Measurements from ENCODE around the gene NARS2.
"Not testable (repeated sequence)": the region's sequence is repeated elsewhere in the genome, so short reads cannot be mapped to it uniquely, and the experiment has no call there.

NARS2 gene

DNA sequence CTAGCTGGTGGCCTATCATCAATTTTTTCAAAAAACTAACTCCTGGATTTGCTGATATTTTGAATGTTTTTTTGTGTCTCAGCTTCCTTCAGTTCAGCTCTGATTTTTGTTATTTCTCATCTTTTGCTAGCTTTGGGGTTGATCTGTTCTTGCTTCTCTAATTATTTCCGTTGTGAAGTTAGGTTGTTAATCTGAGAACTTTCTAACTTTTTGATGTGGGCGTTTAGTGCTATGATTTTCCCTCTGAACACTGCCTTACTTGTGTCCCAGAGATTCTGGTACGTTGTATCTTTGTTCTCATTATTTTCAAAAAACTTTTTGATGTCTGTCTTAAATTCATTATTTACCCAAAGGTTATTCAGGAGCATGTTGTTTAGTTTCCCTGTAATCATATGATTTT lies 19.1 kb downstream of the NARS2 start:
- peaks cover 13% of the 10 kb centered on the region; the same call in 1 of the 2 replicates for H3K36me3 ChIP-seq (ENCODE audit: low read length)

DNA sequence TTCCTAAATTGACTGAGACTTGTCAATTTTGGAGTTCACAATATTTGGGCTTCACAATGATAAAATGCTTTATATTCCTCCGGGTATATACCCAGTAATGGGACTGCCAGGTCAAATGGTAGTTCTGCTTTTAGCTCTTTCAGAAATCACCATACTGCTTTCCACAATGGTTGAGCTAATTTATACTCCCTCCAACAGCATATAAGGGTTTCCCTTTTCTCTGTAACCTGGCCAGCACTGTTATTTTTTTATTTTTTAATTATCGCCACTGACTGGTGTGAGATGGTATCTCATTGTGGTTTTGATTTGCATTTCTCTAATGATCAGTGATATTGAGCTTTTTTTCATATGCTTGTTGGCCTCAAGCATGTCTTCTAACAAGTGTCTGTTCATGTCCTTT lies 21.8 kb downstream of the NARS2 start:
- Histone ChIP-seq H4K20me1 (ENCODE audit: low read depth, low read length) (no peaks in the 10 kb centered on the region), H3K9me3 (ENCODE audit: insufficient read depth, low read length) (no peaks in the 10 kb centered on the region), H3K36me3 (ENCODE audit: low read length) (peaks cover 4% of the 10 kb centered on the region; the same call in 1 of the 2 replicates), H2AFZ (ENCODE audit: low read depth, low read length, severe bottlenecking) (no peak overlapping the region), H3K27ac (ENCODE audit: low read depth, low read length) (no peak overlapping the region), H3F3A (ENCODE audit: insufficient read depth) (no peaks in the 10 kb centered on the region), H3K4me3 (ENCODE audit: insufficient read depth, low read length, poor library complexity, severe bottlenecking) (no peak overlapping the region), H3K79me2 (ENCODE audit: insufficient read depth, low read length) (peaks cover 3% of the 10 kb centered on the region; the same call in 1 of the 2 replicates), H3K9ac (ENCODE audit: low read length) (no peak overlapping the region), H3K9me2 (replicated peaks; ENCODE audit: insufficient read depth, low read length) (no peaks in the 10 kb centered on the region), H3K4me2 (ENCODE audit: low read depth, low read length, poor library complexity, severe bottlenecking) (no peak overlapping the region), H3K27me3 (ENCODE audit: low read length) (no peaks in the 10 kb centered on the region)
- no peak for TF ChIP-seq EZH2phosphoT487 (conservative IDR thresholded peaks at IDR 0.05; ENCODE audit: low read length)
- TF ChIP-seq, protein P1, sequence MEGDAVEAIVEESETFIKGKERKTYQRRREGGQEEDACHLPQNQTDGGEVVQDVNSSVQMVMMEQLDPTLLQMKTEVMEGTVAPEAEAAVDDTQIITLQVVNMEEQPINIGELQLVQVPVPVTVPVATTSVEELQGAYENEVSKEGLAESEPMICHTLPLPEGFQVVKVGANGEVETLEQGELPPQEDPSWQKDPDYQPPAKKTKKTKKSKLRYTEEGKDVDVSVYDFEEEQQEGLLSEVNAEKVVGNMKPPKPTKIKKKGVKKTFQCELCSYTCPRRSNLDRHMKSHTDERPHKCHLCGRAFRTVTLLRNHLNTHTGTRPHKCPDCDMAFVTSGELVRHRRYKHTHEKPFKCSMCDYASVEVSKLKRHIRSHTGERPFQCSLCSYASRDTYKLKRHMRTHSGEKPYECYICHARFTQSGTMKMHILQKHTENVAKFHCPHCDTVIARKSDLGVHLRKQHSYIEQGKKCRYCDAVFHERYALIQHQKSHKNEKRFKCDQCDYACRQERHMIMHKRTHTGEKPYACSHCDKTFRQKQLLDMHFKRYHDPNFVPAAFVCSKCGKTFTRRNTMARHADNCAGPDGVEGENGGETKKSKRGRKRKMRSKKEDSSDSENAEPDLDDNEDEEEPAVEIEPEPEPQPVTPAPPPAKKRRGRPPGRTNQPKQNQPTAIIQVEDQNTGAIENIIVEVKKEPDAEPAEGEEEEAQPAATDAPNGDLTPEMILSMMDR (IDR thresholded peaks at IDR 0.05; ENCODE audit: insufficient read depth, low read length, poor library complexity, severe bottlenecking): no peak

More for the DNA sequence above, 19.1 kb downstream of the NARS2 start:
- Histone ChIP-seq H2AFZ (ENCODE audit: low read depth, low read length, severe bottlenecking) (no peak overlapping the region), H3K27me3 (ENCODE audit: low read length) (no peaks in the 10 kb centered on the region), H3K9me3 (ENCODE audit: insufficient read depth, low read length) (no peaks in the 10 kb centered on the region), H3K27ac (ENCODE audit: low read depth, low read length) (no peak overlapping the region), H3K9me2 (replicated peaks; ENCODE audit: insufficient read depth, low read length) (no peaks in the 10 kb centered on the region), H3F3A (ENCODE audit: insufficient read depth) (no peaks in the 10 kb centered on the region), H3K9ac (ENCODE audit: low read length) (no peak overlapping the region), H3K79me2 (ENCODE audit: insufficient read depth, low read length) (peaks cover 14% of the 10 kb centered on the region), H3K4me3 (ENCODE audit: insufficient read depth, low read length, poor library complexity, severe bottlenecking) (no peak overlapping the region), H4K20me1 (ENCODE audit: low read depth, low read length) (no peaks in the 10 kb centered on the region), H3K4me2 (ENCODE audit: low read depth, low read length, poor library complexity, severe bottlenecking) (no peak overlapping the region)
- TF ChIP-seq, protein P1 (IDR thresholded peaks at IDR 0.05; ENCODE audit: insufficient read depth, low read length, poor library complexity, severe bottlenecking): no peak
- TF ChIP-seq EZH2phosphoT487 (conservative IDR thresholded peaks at IDR 0.05; ENCODE audit: low read length): no peak

DNA sequence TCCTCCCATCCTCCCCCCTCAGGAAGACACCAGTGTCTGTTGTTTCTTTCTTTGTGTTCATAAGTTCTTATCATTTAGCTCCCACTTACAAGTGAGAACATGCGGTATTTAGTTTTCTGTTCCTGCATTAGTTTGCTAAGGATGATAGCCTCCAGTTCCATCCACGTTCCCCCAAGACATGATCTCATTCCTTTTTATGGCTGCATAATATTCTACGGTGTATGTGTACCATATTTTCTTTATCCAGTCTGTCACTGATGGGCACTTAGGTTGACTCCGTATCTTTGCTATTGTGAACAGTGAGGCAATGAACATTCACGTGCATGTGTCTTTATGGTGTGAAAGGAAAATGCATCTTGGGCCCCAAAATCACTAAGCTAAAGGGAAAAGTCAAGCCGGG lies 22.5 kb downstream of the NARS2 start:
- H3K79me2 ChIP-seq (ENCODE audit: insufficient read depth, low read length): peaks cover 10% of the 10 kb centered on the region; the same call in 1 of the 2 replicates
- H3F3A ChIP-seq (ENCODE audit: insufficient read depth); H3K9me3 ChIP-seq (ENCODE audit: insufficient read depth, low read length); H4K20me1 ChIP-seq (ENCODE audit: low read depth, low read length); H3K4me2 ChIP-seq (ENCODE audit: low read depth, low read length, poor library complexity, severe bottlenecking); H3K4me3 ChIP-seq (ENCODE audit: insufficient read depth, low read length, poor library complexity, severe bottlenecking); H2AFZ ChIP-seq (ENCODE audit: low read depth, low read length, severe bottlenecking); H3K27me3 ChIP-seq (ENCODE audit: low read length); H3K27ac ChIP-seq (ENCODE audit: low read depth, low read length); H3K9me2 ChIP-seq (replicated peaks; ENCODE audit: insufficient read depth, low read length); H3K36me3 ChIP-seq (ENCODE audit: low read length); H3K9ac ChIP-seq (ENCODE audit: low read length): not testable (repeated sequence)

DNA sequence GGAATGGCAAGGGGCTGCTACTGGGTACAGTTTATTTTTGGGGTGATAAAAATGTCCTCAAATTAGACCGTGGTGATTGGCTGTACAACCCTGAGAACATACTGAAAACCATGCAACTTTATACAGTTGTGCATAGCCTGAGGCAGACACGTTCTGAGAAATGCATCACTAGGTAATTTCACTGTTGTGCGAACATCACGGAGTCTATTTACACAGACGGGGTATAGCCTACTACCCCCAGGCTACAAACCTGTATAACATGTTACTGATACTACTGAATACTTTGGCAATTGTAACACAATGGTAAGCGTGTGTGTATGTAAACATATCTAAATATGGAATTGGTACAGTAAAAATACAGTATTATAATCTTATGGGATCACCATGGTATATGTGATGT lies 23.6 kb downstream of the NARS2 start:
- H3K4me3 ChIP-seq (ENCODE audit: insufficient read depth, low read length, poor library complexity, severe bottlenecking): no peak overlapping the region
- H3K9me2 ChIP-seq (replicated peaks; ENCODE audit: insufficient read depth, low read length): no peaks in the 10 kb centered on the region
- no peak overlapping the region for H3K27ac ChIP-seq (ENCODE audit: low read depth, low read length)
- H4K20me1 ChIP-seq (ENCODE audit: low read depth, low read length): no peaks in the 10 kb centered on the region
- H3K9me3 ChIP-seq (ENCODE audit: insufficient read depth, low read length): no peaks in the 10 kb centered on the region
- no peak overlapping the region for H3K4me2 ChIP-seq (ENCODE audit: low read depth, low read length, poor library complexity, severe bottlenecking)
- H3K9ac ChIP-seq (ENCODE audit: low read length): no peak overlapping the region
- no peaks in the 10 kb centered on the region; the same call in 1 of the 2 replicates for H3K36me3 ChIP-seq (ENCODE audit: low read length)
- TF ChIP-seq EZH2phosphoT487 (conservative IDR thresholded peaks at IDR 0.05; ENCODE audit: low read length): no peak
- TF ChIP-seq, protein P1 (IDR thresholded peaks at IDR 0.05; ENCODE audit: insufficient read depth, low read length, poor library complexity, severe bottlenecking): no peak
- no peak overlapping the region for H2AFZ ChIP-seq (ENCODE audit: low read depth, low read length, severe bottlenecking)
- H3F3A ChIP-seq (ENCODE audit: insufficient read depth): no peaks in the 10 kb centered on the region
- no peaks in the 10 kb centered on the region for H3K27me3 ChIP-seq (ENCODE audit: low read length)
- H3K79me2 ChIP-seq (ENCODE audit: insufficient read depth, low read length): peaks cover 11% of the 10 kb centered on the region; the same call in 1 of the 2 replicates

Measured in SU-DHL-6 (cell line).